Sigmoid colon (tissue), 3 donors: ENCODE measurements around the gene RUNX2.

Experiments
- POLR2A ChIP-seq, 2 donors: fragments of 450-650 bp; IDR thresholded peaks; one replicate each; pipeline ENCODE4 v1.6.1; 2016; ENCODE audit warnings: antibody characterized with exemption in 2 of 2, mild to moderate bottlenecking in 2 of 2, moderate library complexity in 2 of 2
- TF ChIP-seq, protein P1 (sequence below), 4 experiments: fragments of 450-650 bp in 3 of 4; fragments of 200-600 bp in 1 of 4; IDR thresholded peaks; one replicate each; pipeline ENCODE4 v1.5.1; 2016 to 2019; ENCODE audit warnings: antibody characterized with exemption in 4 of 4, mild to moderate bottlenecking in 3 of 4, moderate library complexity in 2 of 4

GRCh38 chr6:45562171-45562570 lies 234.0 kb downstream of the RUNX2 start:
- TF ChIP-seq, protein P1, sequence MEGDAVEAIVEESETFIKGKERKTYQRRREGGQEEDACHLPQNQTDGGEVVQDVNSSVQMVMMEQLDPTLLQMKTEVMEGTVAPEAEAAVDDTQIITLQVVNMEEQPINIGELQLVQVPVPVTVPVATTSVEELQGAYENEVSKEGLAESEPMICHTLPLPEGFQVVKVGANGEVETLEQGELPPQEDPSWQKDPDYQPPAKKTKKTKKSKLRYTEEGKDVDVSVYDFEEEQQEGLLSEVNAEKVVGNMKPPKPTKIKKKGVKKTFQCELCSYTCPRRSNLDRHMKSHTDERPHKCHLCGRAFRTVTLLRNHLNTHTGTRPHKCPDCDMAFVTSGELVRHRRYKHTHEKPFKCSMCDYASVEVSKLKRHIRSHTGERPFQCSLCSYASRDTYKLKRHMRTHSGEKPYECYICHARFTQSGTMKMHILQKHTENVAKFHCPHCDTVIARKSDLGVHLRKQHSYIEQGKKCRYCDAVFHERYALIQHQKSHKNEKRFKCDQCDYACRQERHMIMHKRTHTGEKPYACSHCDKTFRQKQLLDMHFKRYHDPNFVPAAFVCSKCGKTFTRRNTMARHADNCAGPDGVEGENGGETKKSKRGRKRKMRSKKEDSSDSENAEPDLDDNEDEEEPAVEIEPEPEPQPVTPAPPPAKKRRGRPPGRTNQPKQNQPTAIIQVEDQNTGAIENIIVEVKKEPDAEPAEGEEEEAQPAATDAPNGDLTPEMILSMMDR (IDR thresholded peaks at IDR 0.05) = no peak
- no peak for TF ChIP-seq POLR2A (IDR thresholded peaks at IDR 0.05)
